GM23338 (cell line): Measurements from ENCODE around the gene RBP4. TPM values are rescaled to one million over a fixed set of nuclear protein-coding genes. Genes with fewer than 3 reads are reported as not detected.
A peak's percentile ranks its signal among the peaks of the same experiment; 100 is the strongest.

Experiments used
- ATAC-seq: fragments of 200-7000 bp; cut with Tn5 transposase; 3 replicates; pipeline ENCODE4 v1.9.1; 2020
- DNase-seq: peaks from one replicate; pipeline ENCODE4 v3.0.0-alpha.2; 2015; ENCODE audit warnings: low spot score
- H2AFZ ChIP-seq: fragments of 200-600 bp; sonication (generic); 2 replicates; pipeline ENCODE4 v1.8.0; 2016; ENCODE audit warnings: antibody characterized with exemption, mild to moderate bottlenecking, moderate library complexity
- H3F3A ChIP-seq: fragments of 200-600 bp; sonication (generic); replicated peaks from 2 replicates; pipeline ENCODE4 v1.8.0; 2017; ENCODE audit warnings: antibody characterized with exemption, mixed run types, low read depth
- H3K27ac ChIP-seq: fragments of 200-600 bp; sonication (generic); 2 replicates; pipeline ENCODE4 v1.6.1; 2016; ENCODE audit warnings: low read depth
- H3K27me3 ChIP-seq: fragments of 200-600 bp; sonication (generic); 2 replicates; pipeline ENCODE4 v1.8.0; 2016; ENCODE audit warnings: mild to moderate bottlenecking, mixed run types, moderate library complexity; ENCODE audit not compliant: insufficient read depth
- H3K36me3 ChIP-seq: fragments of 200-600 bp; sonication (generic); 2 replicates; pipeline ENCODE4 v1.8.0; 2016; ENCODE audit warnings: mild to moderate bottlenecking; ENCODE audit not compliant: insufficient read depth
- H3K4me1 ChIP-seq: fragments of 200-600 bp; sonication (generic); 2 replicates; pipeline ENCODE4 v1.8.0; 2016; ENCODE audit warnings: mild to moderate bottlenecking, moderate library complexity; ENCODE audit not compliant: insufficient read depth
- H3K4me2 ChIP-seq: fragments of 200-600 bp; sonication (generic); 2 replicates; pipeline ENCODE4 v1.7.1; 2017; ENCODE audit warnings: mixed run types
- H3K4me3 ChIP-seq: fragments of 200-600 bp; sonication (generic); 2 replicates; pipeline ENCODE4 v1.6.1; 2016; ENCODE audit warnings: mixed run types
- H3K79me2 ChIP-seq: fragments of 200-600 bp; sonication (generic); replicated peaks from 2 replicates; pipeline ENCODE4 v1.8.0; 2017; ENCODE audit warnings: mild to moderate bottlenecking; ENCODE audit not compliant: insufficient read depth
- H3K9me2 ChIP-seq: fragments of 200-600 bp; sonication (generic); 2 replicates; pipeline ENCODE4 v1.8.0; 2017; ENCODE audit not compliant: insufficient read depth
- H4K20me1 ChIP-seq: fragments of 200-600 bp; sonication (generic); replicated peaks from 2 replicates; pipeline ENCODE4 v1.8.0; 2017; ENCODE audit warnings: mild to moderate bottlenecking; ENCODE audit not compliant: insufficient read depth
- H3K27ac Mint-ChIP-seq: 2 replicates; pipeline ENCODE4 v1.8.0; 2020; ENCODE audit warnings: inconsistent platforms, mild to moderate bottlenecking, moderate library complexity, mixed read lengths
- H3K27me3 Mint-ChIP-seq: 3 replicates; pipeline ENCODE4 v1.8.0; 2022; ENCODE audit warnings: low read depth, mild to moderate bottlenecking, moderate library complexity, mixed read lengths, inconsistent platforms; ENCODE audit not compliant: insufficient read depth, poor library complexity
- H3K36me3 Mint-ChIP-seq: 3 replicates; pipeline ENCODE4 v1.8.0; 2021; ENCODE audit warnings: low read depth, mild to moderate bottlenecking, inconsistent platforms, moderate library complexity, mixed read lengths
- H3K4me1 Mint-ChIP-seq: 3 replicates; pipeline ENCODE4 v1.8.0; 2020; ENCODE audit warnings: mild to moderate bottlenecking, inconsistent platforms, mixed read lengths
- H3K4me3 Mint-ChIP-seq: 3 replicates; pipeline ENCODE4 v1.8.0; 2021; ENCODE audit warnings: moderate library complexity, mild to moderate bottlenecking, inconsistent platforms, mixed read lengths
- H3K9me3 Mint-ChIP-seq: 3 replicates; pipeline ENCODE4 v1.8.0; 2020; ENCODE audit warnings: moderate library complexity, mild to moderate bottlenecking, inconsistent platforms, mixed read lengths
- EZH2 ChIP-seq: fragments of 200-600 bp; sonication (generic); IDR thresholded peaks from one replicate; pipeline ENCODE4 v1.8.0; 2017; ENCODE audit warnings: antibody characterized with exemption, mild to moderate bottlenecking, low read depth; ENCODE audit not compliant: unreplicated experiment
- EZH2phosphoT487 ChIP-seq: fragments of 200-600 bp; sonication (generic); IDR thresholded peaks from one replicate; pipeline ENCODE4 v1.8.1; 2018; ENCODE audit warnings: antibody characterized with exemption; ENCODE audit not compliant: unreplicated experiment
- NANOG ChIP-seq: IDR thresholded peaks from 2 replicates; pipeline ENCODE4 v1.6.1; 2016; ENCODE audit warnings: antibody characterized with exemption, borderline replicate concordance
- STAT1 ChIP-seq: IDR thresholded peaks from one replicate; pipeline ENCODE4 v1.6.1; 2016; ENCODE audit warnings: antibody characterized with exemption; ENCODE audit not compliant: unreplicated experiment
- ZNF114 ChIP-seq: fragments of 250-450 bp; sonication (Bioruptor Pico); IDR thresholded peaks from 2 replicates; pipeline ENCODE4 v1.5.0; 2020; ENCODE audit warnings: mild to moderate bottlenecking, moderate library complexity
- long read RNA-seq: library from polyadenylated mRNA; unstranded; transcript quantifications from one replicate; pipeline ENCODE4 v2.0.0, GENCODE V29; 2020; ENCODE audit not compliant: unreplicated experiment
- polyA plus RNA-seq: library from polyadenylated mRNA; unstranded; fragments of >200 nt; fragmentation: Nextera tagmentation; extraction: Ambion mirVana; gene quantifications from 2 replicates; pipeline ENCODE4 v1.2.1, GENCODE V29; 2016
- total RNA-seq: library from RNA; depleted of rRNA; stranded (reverse); fragments of >200 nt; shearing (Covaris generic); gene quantifications from 2 replicates; pipeline ENCODE4 v1.2.3, GENCODE V29; 2014; rRNA removed
- TF ChIP-seq, protein P1 (sequence below): fragments of 250-450 bp; sonication (Bioruptor Pico); IDR thresholded peaks from 2 replicates; pipeline ENCODE4 v1.5.0; 2020; ENCODE audit warnings: mild to moderate bottlenecking, moderate library complexity

RBP4 gene
- total RNA-seq: 0.23 and 1.0 TPM in 2 replicates
- 0.47 and 0.79 TPM in 2 replicates for polyA plus RNA-seq
- long read RNA-seq: 0 reads

DNA sequence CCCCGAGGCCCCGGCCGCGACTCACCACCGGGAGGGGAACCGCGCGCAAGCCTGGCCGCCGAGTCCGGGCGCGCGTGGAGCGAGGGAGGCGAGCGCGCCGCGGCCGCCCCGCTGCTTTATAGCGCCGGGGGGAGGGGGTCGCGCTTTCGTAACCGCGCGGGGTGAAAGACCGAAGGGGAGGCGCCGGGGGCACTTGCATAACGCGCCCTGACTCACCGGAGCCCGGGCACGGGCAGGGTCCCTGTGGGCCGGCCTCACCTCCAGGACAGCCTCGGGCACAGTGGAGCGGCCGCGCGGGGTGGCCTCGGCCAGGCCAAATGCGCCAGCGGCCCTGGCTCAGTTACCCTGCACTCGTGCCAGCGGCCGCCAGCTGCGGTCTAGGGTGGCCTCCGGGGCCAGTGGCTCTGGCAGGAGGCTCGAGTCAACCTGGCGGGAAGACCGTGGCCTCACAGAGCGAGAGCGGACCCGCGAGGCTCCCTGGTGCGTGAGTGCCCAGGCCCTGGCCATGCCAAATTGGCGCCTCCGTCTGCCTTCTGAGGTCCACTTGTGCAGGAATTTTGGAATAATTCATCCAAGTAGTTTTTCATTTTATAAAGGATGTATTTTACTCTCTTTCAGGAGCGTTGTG is at the start of gene RBP4:
Gene RBP4, minus strand, starts transcription at position 90 of the 628 bp plus-strand sequence. CDS start 207 bp downstream, outside the sequence.
- Mint-ChIP-seq H3K27ac (no peak within 1 kb of the TSS), H3K27me3 (peaks cover 42% of the 10 kb centered on the region), H3K36me3 (no peaks in the 10 kb centered on the region), H3K4me1 (peaks cover 10% of the 10 kb centered on the region; the same call in 2 of the 3 replicates), H3K9me3 (no peaks in the 10 kb centered on the region), H3K4me3 (peak within 1 kb of the TSS; percentile 73)
- no peaks in the 10 kb centered on the region for H3K36me3 ChIP-seq
- H3K4me2 ChIP-seq: peak within 1 kb of the TSS; percentile 89
- H2AFZ ChIP-seq: peak within 1 kb of the TSS; percentile 95
- H4K20me1 ChIP-seq: peaks cover 3% of the 10 kb centered on the region; the same call in 1 of the 2 replicates
- H3K79me2 ChIP-seq: no peaks in the 10 kb centered on the region
- H3K4me1 ChIP-seq: peaks cover 10% of the 10 kb centered on the region; the same call in 1 of the 2 replicates
- TF ChIP-seq, protein P1, sequence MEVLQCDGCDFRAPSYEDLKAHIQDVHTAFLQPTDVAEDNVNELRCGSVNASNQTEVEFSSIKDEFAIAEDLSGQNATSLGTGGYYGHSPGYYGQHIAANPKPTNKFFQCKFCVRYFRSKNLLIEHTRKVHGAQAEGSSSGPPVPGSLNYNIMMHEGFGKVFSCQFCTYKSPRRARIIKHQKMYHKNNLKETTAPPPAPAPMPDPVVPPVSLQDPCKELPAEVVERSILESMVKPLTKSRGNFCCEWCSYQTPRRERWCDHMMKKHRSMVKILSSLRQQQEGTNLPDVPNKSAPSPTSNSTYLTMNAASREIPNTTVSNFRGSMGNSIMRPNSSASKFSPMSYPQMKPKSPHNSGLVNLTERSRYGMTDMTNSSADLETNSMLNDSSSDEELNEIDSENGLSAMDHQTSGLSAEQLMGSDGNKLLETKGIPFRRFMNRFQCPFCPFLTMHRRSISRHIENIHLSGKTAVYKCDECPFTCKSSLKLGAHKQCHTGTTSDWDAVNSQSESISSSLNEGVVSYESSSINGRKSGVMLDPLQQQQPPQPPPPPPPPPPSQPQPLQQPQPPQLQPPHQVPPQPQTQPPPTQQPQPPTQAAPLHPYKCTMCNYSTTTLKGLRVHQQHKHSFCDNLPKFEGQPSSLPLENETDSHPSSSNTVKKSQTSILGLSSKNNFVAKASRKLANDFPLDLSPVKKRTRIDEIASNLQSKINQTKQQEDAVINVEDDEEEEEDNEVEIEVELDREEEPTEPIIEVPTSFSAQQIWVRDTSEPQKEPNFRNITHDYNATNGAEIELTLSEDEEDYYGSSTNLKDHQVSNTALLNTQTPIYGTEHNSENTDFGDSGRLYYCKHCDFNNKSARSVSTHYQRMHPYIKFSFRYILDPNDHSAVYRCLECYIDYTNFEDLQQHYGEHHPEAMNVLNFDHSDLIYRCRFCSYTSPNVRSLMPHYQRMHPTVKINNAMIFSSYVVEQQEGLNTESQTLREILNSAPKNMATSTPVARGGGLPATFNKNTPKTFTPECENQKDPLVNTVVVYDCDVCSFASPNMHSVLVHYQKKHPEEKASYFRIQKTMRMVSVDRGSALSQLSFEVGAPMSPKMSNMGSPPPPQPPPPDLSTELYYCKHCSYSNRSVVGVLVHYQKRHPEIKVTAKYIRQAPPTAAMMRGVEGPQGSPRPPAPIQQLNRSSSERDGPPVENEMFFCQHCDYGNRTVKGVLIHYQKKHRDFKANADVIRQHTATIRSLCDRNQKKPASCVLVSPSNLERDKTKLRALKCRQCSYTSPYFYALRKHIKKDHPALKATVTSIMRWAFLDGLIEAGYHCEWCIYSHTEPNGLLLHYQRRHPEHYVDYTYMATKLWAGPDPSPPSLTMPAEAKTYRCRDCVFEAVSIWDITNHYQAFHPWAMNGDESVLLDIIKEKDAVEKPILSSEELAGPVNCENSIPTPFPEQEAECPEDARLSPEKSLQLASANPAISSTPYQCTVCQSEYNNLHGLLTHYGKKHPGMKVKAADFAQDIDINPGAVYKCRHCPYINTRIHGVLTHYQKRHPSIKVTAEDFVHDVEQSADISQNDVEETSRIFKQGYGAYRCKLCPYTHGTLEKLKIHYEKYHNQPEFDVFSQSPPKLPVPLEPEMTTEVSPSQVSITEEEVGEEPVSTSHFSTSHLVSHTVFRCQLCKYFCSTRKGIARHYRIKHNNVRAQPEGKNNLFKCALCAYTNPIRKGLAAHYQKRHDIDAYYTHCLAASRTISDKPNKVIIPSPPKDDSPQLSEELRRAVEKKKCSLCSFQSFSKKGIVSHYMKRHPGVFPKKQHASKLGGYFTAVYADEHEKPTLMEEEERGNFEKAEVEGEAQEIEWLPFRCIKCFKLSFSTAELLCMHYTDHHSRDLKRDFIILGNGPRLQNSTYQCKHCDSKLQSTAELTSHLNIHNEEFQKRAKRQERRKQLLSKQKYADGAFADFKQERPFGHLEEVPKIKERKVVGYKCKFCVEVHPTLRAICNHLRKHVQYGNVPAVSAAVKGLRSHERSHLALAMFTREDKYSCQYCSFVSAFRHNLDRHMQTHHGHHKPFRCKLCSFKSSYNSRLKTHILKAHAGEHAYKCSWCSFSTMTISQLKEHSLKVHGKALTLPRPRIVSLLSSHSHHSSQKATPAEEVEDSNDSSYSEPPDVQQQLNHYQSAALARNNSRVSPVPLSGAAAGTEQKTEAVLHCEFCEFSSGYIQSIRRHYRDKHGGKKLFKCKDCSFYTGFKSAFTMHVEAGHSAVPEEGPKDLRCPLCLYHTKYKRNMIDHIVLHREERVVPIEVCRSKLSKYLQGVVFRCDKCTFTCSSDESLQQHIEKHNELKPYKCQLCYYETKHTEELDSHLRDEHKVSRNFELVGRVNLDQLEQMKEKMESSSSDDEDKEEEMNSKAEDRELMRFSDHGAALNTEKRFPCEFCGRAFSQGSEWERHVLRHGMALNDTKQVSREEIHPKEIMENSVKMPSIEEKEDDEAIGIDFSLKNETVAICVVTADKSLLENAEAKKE (CRISPR knock-in tag): no peak
- TF ChIP-seq EZH2phosphoT487 (peak; percentile 75), STAT1 (no peak), ZNF114 (no peak), EZH2 (peak; percentile 37), NANOG (no peak)
- DNase-seq (peak; percentile 31), ATAC-seq (peak; percentile 57)
- H3K27ac ChIP-seq: no peak within 1 kb of the TSS
- H3K9me2 ChIP-seq: no peaks in the 10 kb centered on the region
- no peaks in the 10 kb centered on the region for H3F3A ChIP-seq
- peaks cover 67% of the 10 kb centered on the region for H3K27me3 ChIP-seq
- peak within 1 kb of the TSS; percentile 65 for H3K4me3 ChIP-seq
